HUES48 (cell line): Measurements from ENCODE around the gene FEV.

Source experiments
- H3K27ac ChIP-seq: one replicate; pipeline ENCODE4 v1.7.0; 2013; ENCODE audit warnings: low read depth, low read length, inconsistent platforms
- H3K27me3 ChIP-seq: 2 replicates; pipeline ENCODE4 v1.6.1; 2013; ENCODE audit warnings: mild to moderate bottlenecking, low read length; ENCODE audit not compliant: control insufficient read depth, insufficient read depth
- H3K36me3 ChIP-seq: 2 replicates; pipeline ENCODE4 v1.6.1; 2013; ENCODE audit warnings: low read length; ENCODE audit not compliant: control insufficient read depth, insufficient read depth
- H3K4me1 ChIP-seq: 2 replicates; pipeline ENCODE4 v1.6.1; 2013; ENCODE audit warnings: mild to moderate bottlenecking, low read length; ENCODE audit not compliant: control insufficient read depth, insufficient read depth
- H3K4me3 ChIP-seq: 2 replicates; pipeline ENCODE4 v1.5.1; 2013; ENCODE audit warnings: mild to moderate bottlenecking, low read depth, low read length
- H3K9ac ChIP-seq: 2 replicates; pipeline ENCODE4 v1.6.1; 2013; ENCODE audit warnings: mild to moderate bottlenecking, low read depth, low read length, moderate library complexity
- H3K9me3 ChIP-seq: 2 replicates; pipeline ENCODE4 v1.6.1; 2013; ENCODE audit warnings: low read length; ENCODE audit not compliant: control insufficient read depth, insufficient read depth

Gene FEV

DNA sequence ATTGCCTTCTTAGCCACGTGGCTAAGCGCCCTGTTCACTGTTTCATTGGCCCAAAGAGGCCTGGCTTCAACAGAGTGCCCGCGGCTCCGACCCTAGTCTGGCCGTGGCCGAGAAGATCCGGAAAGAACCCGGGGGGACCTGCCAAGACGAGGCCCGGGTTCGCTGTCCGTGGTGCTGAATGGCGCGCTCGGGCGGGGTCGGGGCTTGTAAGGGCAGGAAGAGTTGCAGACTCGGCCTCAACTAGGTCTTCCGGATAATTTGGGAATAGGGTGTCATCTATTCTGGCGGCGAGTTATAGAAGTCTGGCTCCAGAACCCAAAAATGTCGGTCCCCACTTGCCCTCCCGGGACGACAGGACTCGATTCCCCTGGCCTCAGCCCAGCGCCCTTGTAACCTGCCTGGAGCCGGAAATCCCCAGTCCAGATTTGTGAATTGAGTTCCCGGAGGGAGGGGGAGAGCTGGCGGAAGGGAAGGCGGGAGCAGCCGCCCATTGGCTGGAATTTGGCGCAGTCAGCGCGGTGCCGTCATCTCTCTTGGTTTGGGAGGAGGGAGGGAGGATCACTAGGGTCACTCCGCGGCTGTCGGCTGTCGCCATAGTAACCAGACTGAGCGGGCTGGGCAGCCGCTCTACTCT lies 22.0 kb downstream of the FEV start:
- no peak overlapping the region for H3K27ac ChIP-seq
- peaks cover 58% of the 10 kb centered on the region for H3K27me3 ChIP-seq

DNA sequence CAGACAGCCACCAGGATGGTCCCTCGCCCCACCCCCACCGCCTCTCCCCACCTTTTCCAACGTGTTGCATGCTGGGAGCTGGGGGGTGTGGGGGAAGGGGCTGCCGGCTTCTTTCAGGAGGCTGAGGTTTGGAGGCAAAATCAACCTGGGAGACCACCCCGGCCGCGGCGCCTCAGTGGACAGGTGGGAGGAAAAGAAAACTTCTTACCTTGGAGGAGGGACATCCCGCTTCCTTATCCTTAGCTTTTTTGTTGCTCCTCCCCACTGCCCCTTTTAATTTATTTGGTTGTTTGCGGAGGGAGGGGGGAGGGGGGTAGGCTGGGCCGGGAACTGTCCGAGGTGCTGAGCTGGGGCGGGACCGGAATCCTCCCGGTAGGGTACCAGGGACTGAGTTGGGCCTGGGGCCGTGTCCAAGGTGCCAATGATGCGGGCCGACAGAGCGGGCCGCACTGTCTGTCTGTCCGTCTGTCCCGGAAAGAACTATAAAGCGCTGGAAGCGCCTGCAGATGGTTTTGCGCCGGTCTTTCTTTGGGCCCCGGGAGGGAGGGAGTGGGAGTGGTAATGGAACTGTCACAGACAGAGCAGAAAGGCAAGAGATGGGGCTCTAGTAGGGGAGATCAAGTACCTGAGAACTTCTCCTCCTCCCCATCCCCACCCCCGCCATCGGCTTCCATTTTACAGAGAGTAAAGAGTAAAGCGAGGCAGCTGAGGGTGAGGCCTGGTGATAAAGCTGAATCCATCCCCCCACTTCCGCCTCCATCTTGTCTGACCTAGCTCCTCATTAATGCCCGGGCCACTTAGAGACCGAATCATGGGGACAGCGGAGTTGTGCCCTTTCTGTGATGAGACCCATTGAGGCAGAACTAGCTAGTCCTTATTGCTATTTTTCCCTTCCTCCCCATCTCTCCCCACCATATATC lies 23.1 kb downstream of the FEV start:
- Histone ChIP-seq H3K9me3 (no peaks in the 10 kb centered on the region), H3K4me3 (peak overlapping the region; percentile 50; the same call in 1 of the 2 replicates), H3K4me1 (peaks cover 21% of the 10 kb centered on the region), H3K27ac (no peak overlapping the region), H3K27me3 (peaks cover 60% of the 10 kb centered on the region), H3K36me3 (no peaks in the 10 kb centered on the region), H3K9ac (no peak overlapping the region)

More for the DNA sequence above, 22.0 kb downstream of the FEV start:
- Histone ChIP-seq H3K9me3 (no peaks in the 10 kb centered on the region), H3K4me1 (peaks cover 21% of the 10 kb centered on the region), H3K36me3 (no peaks in the 10 kb centered on the region), H3K4me3 (peak overlapping the region; percentile 67), H3K9ac (no peak overlapping the region)

GRCh38 chr2:218961229-218961628 lies 23.8 kb downstream of the FEV start:
- Histone ChIP-seq H3K9ac (no peak overlapping the region), H3K4me3 (peak overlapping the region; percentile 26; the same call in 1 of the 2 replicates), H3K36me3 (no peaks in the 10 kb centered on the region), H3K27ac (no peak overlapping the region), H3K4me1 (peaks cover 21% of the 10 kb centered on the region), H3K9me3 (no peaks in the 10 kb centered on the region), H3K27me3 (peaks cover 64% of the 10 kb centered on the region)

DNA sequence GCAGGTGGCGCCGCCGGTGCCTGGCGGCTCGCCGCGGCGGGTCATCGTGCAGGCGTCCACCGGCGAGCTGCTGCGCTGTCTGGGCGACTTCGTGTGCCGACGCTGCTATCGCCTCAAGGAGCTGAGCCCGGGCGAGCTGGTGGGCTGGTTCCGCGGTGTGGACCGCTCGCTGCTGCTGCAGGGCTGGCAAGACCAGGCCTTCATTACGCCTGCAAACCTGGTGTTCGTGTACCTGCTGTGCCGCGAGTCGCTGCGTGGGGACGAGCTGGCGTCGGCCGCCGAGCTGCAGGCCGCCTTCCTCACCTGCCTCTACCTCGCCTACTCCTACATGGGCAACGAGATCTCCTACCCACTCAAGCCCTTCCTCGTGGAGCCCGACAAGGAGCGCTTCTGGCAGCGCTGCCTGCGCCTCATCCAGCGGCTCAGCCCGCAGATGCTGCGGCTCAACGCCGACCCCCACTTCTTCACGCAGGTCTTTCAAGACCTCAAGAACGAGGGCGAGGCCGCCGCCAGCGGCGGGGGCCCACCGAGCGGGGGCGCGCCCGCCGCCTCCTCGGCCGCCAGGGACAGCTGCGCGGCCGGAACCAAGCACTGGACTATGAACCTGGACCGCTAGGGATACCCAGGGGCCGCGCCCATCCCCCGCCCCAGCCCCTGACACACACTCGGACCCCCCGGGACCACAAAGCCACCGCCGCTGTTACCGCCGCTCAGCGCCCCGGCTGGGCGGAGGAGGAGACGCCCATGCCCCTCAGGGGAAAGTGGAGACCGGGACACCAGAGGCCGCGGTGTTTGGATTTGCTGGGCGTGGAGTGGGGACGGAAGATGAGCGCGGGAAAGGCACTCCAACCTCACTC lies 24.4 kb downstream of the FEV start:
- no peaks in the 10 kb centered on the region for H3K9me3 ChIP-seq
- H3K4me1 ChIP-seq: peaks cover 21% of the 10 kb centered on the region
- H3K36me3 ChIP-seq: no peaks in the 10 kb centered on the region
- H3K27me3 ChIP-seq: peaks cover 65% of the 10 kb centered on the region
- H3K9ac ChIP-seq: no peak overlapping the region
- no peak overlapping the region; the same call in 1 of the 2 replicates for H3K4me3 ChIP-seq
- H3K27ac ChIP-seq: no peak overlapping the region

- Histone ChIP-seq H3K4me3 (peak overlapping the region; percentile 86), H3K9ac (no peak overlapping the region), H3K36me3 (no peaks in the 10 kb centered on the region), H3K27ac (no peak overlapping the region), H3K9me3 (no peaks in the 10 kb centered on the region), H3K4me1 (peaks cover 21% of the 10 kb centered on the region), H3K27me3 (peaks cover 72% of the 10 kb centered on the region)
Measured at GRCh38 chr2:218959761-218960308, 25.1 kb downstream of the FEV start.

DNA sequence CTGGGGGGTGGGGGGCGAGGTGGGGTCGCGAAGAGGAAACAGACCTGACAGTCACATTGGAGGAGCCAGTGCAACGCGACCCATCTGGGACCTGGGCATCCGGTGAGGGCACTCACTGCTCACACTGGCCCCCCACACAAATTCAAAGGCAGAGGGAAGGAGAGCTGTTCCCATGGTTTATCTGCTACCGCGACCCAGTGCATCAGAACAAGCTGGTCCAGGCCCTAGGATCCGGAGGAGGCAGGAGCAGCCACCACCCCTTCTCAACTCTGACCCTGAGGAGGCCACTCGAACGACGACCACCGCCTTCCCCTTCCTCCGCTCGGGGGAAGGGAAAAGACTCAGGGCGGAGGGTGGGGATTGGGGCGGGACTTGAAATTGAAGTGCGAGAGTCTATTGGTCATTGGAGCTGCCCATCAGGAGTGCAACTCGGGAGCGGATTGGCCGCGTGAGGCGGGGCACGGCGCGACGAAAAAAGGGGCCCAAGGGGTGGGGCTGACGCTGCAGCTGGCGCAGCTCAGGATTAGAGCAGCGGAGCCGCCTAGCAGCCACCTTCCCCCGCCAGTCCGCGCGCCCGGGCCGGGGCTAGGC lies 25.7 kb downstream of the FEV start, which contains the start of gene CDK5R2:
CDK5R2 (plus strand) TSS at position 526 of the 591 bp plus-strand sequence. CDS start 155 bp downstream, outside the sequence.
- H3K4me1 ChIP-seq: peaks cover 18% of the 10 kb centered on the region
- no peaks in the 10 kb centered on the region for H3K9me3 ChIP-seq
- H3K27ac ChIP-seq: no peak within 1 kb of the TSS
- H3K27me3 ChIP-seq: peaks cover 74% of the 10 kb centered on the region
- no peak within 1 kb of the TSS; the same call in 1 of the 2 replicates for H3K9ac ChIP-seq
- H3K4me3 ChIP-seq: peak within 1 kb of the TSS; percentile 86
- no peaks in the 10 kb centered on the region for H3K36me3 ChIP-seq

DNA sequence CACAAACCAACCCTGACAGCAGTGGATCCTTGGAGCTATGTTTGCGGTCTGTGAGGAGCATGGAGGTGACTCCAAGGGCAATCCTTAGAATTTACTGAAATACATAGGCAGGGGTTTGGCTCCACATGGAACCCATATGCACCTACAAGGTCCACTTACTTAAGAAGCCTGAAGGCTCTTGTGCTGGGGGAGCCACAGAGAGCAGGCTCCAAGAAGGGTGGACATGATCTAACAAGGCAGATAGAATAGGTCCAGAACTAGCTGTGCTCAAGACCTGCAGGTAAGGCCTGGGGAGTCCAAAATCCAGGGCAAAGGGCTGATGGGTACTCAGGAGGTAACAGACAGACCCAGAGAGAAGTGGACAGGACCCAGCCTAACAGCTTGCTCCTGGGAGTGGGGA lies 26.7 kb downstream of the FEV start:
- H3K27me3 ChIP-seq: peaks cover 74% of the 10 kb centered on the region
- peaks cover 9% of the 10 kb centered on the region for H3K4me1 ChIP-seq
- H3K9me3 ChIP-seq: no peaks in the 10 kb centered on the region
- H3K4me3 ChIP-seq: no peak overlapping the region
- H3K36me3 ChIP-seq: no peaks in the 10 kb centered on the region
- H3K9ac ChIP-seq: no peak overlapping the region
- H3K27ac ChIP-seq: no peak overlapping the region

GRCh38 chr2:218957671-218958070 lies 27.3 kb downstream of the FEV start:
- no peaks in the 10 kb centered on the region for H3K9me3 ChIP-seq
- peaks cover 72% of the 10 kb centered on the region for H3K27me3 ChIP-seq
- H3K36me3 ChIP-seq: no peaks in the 10 kb centered on the region
- no peak overlapping the region for H3K4me3 ChIP-seq
- peaks cover 9% of the 10 kb centered on the region for H3K4me1 ChIP-seq
- no peak overlapping the region for H3K9ac ChIP-seq
- no peak overlapping the region for H3K27ac ChIP-seq

DNA sequence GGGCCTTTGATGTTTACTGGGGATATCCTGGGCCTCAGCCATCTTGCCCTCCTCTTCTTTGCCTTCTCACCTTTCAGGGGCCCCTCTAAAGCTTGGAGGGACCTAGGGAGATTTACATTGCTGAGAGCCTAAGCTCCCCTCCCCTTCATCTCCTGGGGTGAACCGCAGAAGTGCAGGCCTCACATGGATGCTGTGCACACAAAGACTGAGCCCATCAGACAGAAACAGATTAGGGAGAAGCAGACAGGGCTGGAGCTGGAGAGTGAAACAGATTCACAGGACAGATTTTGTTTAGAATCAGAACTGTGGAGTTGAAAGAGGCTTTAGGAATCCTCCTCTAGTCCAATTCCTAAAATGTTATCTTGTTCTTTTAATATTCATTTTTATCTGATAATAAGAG lies 28.9 kb downstream of the FEV start:
- Histone ChIP-seq H3K36me3 (no peaks in the 10 kb centered on the region), H3K9me3 (no peaks in the 10 kb centered on the region), H3K4me1 (peaks cover 6% of the 10 kb centered on the region), H3K27ac (no peak overlapping the region), H3K4me3 (no peak overlapping the region), H3K9ac (no peak overlapping the region), H3K27me3 (peaks cover 56% of the 10 kb centered on the region)
